NCI-H1436 (cell line): Measurements from ENCODE around the gene NUBP2.
"Not testable (repeated sequence)": the region's sequence is repeated elsewhere in the genome, so short reads cannot be mapped to it uniquely, and the experiment has no call there.

Experiments
- DNase-seq: peaks from one replicate; lab custom pipeline; 2025; lab: John Stamatoyannopoulos, UW

Gene NUBP2

DNA sequence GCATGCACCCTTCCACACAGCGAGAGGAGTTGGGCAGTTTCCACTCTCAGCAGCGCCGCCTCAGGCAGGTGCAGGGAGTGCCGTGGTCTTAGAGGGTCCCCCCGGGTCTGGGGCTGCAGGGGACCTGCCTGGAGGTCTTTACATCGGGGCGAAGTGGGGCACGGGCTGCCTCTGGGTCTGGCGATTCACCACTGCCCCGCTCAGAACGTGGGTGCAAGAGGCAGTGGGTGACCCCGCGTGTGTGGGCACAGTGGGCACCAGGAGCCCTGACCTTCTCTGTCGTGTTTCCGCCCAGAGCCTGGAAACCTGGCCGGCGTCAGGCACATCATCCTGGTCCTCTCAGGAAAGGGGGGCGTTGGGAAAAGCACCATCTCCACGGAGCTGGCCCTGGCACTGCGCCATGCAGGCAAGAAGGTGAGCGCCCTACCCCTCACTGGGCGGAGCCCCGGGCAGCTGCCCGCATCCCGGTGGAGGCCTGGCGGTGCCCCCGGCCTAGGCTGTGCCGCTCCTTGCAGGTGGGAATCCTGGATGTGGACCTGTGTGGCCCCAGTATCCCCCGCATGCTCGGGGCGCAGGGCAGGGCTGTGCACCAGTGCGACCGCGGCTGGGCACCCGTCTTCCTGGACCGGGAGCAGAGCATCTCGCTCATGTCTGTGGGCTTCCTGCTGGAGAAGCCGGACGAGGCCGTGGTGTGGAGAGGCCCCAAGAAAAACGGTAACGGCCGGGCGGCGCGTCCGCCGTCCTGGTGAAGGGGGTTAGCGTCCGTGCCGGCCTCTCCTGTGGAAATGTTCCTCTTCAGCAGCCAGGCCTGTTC lies 3.7 kb downstream of the NUBP2 start:
- no peak for DNase-seq

DNA sequence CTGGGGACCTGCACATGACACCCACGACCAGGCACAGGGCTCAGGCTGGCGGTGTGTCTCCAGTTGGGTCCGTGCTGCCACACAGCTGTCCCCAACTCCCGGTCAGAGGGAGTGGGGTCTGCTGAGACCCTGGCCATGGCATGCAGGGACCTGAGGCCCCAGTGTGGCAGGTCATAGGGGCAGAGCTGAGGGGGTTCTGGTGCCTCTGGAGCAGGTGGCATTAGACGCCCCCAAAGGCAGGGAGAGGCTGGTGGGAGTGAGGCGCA lies 4.2 kb downstream of the NUBP2 start:
- DNase-seq: no peak

DNA sequence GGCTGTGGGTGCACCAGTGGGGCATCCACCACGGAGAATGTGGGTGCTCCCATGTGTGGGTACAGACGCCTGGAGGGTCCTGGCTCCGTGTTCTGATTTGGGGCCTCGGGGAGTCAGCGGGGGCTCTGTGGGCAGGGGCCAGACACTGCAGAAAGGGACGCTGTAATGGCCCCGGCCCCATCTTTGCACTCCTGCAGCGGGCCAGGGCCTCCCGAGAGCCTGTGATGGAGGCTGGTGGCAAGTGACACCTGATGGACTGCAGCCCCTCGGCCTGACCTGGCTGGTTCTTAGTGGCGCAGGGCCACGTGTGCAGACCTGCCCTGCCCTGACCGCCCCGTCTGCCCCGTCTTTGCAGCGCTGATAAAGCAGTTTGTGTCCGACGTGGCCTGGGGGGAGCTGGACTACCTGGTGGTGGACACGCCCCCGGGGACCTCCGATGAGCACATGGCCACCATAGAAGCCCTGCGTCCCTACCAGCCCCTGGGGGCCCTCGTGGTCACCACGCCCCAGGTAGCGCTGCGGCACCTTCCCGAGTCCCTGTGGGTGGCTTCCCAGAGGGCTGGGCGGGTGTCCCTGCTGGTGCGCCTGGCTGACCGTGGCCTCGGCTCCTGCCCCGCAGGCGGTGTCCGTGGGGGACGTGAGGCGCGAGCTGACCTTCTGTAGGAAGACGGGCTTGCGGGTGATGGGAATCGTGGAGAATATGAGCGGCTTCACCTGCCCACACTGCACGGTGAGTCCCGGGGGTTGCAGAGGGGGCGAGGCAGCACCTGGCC lies 4.7 kb downstream of the NUBP2 start:
- no peak for DNase-seq

DNA sequence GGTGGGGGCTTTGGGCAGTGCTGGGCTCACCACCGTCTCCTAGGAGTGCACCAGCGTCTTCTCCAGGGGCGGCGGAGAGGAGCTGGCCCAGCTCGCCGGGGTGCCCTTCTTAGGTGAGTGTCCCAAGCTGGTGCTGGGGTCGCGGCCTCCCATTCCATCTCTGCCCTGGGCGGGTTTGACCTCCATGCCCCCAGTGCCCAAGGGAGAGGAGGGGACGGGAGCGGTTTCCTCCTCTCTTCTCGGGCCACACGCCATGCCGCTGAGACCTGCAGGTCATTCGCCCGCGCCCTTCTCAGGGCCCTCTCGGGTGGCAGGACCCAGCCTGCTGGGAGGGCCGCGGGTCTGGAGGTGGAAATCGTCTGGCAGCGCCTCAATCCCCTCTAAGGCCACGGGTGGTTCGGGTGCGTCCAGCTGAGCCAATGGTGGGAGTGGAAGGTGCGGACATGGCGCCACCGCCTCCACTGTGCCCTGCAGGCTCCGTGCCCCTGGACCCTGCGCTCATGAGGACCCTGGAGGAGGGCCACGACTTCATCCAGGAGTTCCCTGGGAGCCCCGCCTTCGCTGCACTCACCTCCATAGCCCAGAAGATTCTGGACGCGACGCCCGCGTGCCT lies 5.4 kb downstream of the NUBP2 start:
- DNase-seq: no peak

DNA sequence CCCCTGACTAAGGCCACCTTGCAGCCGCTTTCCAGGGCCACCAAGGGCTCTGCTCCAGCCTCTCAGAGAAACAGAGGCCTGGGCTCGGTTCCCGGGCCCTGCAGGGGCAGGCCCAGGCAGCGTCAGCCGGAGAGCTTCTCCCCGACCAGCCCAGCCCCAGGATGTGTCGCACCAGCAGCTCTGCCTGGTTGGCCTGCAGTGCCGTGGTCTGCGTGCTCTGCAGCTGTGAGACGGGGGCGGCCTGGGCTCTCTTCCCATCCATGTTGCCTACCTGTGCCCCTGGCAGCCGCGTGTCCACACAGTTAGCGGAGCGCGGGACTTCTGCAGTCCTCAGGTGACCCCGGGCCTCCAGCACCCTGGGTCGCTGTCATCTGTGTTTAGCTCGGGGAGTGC lies 5.9 kb downstream of the NUBP2 start:
- no peak for DNase-seq

DNA sequence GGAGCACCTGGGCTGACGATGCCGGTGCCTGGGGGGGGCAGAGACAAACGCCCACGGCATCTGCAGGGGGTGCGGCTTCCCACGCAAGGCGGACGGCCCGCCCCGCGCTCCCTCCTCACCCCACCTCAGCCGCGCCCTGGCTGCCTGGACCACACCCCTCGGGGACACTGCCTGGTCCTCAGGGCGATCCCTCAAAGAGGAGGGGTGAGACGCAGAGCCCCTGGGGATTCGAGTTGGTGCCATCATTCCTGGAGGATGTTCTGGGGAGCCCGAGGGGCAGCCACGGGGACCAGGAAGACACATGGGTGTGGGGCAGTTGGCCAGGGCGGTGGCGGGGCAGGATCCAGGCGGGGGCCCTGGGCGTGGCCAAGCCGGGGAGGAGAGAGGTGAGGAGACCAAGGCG lies 6.9 kb downstream of the NUBP2 start:
- DNase-seq: no peak

DNA sequence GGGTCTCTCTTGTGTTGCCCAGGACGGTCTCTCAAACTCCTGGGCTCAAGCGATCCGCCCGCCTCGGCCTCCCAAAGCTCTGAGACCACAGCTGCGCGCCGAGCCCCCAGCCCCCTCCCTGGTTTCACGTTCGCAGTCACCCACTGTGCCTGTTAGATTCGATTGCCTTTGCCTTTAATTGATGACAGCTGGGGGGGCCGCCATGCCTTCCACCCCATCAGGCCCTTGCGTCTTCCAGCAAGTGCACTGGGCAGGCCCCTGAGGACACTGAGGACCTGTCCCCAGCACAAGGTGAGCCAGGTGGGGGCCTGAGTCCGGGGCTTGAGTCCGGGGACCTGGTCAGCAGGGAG lies 7.5 kb downstream of the NUBP2 start:
- no peak for DNase-seq

DNA sequence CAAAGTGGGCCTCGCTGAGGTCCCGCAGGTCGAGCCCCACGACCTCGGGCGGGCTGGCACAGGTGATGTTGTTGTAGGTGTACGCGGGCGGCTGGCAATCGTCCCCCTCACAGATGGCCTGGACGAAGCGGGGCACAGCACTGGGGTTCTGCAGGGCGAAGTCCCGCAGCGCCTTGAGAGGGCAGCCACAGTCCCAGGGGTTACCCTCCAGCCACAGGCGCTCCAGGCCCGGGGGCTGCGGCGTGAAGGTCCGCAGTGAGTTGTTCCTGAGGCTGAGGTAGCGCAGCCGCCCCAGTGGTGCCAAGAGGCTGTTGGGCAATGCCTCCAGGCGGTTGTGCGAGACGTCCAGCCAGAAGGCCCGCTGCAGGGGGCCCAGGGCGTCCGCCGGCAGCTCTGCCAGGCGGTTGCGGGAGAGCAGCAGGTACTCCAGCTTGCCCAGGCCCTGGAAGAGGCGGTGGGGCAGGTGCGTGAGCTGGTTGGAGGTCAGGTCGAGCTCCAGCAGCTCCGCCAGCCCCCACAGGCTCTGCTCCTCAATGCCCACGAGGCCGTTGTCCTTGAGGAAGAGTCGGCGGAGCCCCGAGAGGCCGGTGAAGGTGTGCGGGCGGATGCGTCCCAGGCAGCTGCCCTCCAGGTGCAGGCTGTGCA lies 8.0 kb downstream of the NUBP2 start:
- DNase-seq: no peak

DNA sequence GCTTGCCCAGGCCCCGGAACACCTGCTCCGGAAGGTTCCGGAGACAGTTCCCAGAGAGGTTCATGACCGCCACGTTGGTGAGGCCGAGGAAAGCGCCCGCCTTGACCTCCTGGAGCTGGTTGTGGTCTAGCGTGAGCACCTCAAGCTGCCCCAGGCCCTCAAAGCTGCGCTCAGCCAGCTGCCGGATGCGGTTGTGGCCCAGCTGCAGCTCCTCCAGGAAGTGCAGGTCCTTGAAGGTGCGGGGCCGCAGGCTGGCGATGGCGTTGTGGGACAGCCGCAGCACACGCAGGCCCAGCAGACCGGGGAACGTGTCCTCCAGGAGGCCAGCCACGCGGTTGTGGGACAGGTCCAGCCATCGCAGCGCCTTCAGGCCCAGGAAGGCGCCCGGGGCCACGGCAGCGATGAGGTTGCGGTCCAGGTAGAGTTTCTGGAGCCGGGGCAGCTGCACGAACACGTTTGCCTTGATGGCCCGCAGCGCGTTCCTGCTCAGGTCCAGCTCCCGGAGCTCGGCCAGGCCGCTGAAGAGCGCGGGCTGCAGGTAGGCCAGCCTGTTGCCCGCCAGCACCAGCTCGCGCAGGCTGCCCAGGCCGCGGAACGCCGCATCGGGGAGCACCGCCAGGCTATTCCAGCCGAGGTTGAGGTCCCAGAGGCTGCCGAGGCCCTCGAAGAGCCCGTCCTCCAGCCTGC lies 8.6 kb downstream of the NUBP2 start:
- DNase-seq: no peak

DNA sequence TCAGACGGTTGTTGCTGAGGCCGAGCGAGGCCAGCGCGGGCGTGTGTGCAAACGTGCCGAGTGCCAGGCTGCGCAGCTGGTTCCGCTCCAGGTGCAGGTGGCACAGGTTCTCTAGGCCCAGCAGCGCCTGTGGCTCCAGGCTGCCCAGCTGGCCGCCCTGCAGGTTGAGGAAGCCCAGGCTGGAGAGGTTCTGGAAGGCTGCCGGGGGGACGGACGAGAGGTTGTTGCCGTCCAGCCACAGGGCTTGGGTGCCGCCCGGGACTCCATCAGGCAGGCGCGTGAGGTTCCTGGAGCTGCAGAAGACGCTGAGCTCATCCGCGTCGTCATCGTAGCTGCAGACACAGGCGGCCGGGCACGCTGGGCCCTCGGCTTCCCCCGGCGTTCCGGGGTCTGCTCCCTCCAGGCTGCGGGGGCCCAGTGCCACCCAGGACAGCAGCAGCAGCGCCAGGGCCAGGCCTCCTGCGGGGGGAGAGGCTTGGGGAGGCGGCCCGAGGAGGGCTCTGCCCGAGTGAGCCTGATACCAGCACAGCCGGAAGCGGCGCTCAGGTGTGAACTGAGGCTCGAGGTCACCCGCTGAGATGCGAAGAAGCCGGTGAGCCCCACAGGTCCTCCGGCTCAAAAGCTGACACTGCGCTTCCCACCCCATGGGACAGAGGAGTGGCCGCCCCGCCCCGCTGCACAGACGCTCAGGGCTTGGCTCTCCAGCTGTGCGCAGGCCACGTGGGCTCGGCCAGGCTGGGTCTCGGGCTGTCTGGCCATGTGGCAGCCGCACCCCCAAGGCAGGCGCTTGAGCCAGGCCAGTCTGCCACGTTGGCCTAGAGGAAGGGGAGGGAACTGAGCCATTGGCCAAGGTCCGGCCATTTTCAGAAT lies 9.4 kb downstream of the NUBP2 start:
- no peak for DNase-seq

DNA sequence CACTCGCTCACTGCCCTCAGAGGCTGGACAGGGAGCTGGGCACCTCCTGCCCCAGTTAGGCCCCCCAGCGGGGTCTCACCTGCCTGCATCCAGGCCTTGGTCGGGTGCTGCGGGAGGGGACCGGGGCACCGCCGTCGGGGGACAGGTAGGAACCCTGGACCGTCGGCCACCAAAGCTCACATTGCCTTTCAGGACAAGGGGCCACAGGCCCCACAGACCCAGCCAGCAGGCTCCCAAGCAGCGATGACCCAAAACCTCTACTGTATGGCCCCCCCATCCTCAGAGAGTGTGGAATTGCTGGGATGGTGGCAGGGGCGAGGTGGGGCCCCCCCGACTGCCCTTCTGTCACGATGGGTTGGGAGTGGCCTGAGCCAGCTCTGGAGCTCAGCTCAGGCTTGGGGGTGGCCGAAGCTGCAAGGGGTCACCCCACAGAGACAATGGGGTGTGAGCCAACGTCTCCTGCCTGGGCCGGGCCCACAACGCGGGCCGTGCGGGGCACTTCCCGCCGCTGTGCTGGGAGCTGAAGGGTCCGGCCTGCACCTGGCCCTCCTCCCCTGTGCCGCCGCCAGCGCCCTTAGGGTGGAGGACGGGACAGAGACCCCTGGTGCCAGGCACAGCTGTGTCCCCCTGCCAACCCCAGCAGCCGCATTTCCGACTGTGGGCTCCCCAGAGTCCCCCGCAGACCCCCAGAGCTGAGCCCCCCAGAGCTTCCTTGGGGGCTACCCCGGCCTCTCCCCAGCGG lies 10.2 kb downstream of the NUBP2 start:
- no peak for DNase-seq

DNA sequence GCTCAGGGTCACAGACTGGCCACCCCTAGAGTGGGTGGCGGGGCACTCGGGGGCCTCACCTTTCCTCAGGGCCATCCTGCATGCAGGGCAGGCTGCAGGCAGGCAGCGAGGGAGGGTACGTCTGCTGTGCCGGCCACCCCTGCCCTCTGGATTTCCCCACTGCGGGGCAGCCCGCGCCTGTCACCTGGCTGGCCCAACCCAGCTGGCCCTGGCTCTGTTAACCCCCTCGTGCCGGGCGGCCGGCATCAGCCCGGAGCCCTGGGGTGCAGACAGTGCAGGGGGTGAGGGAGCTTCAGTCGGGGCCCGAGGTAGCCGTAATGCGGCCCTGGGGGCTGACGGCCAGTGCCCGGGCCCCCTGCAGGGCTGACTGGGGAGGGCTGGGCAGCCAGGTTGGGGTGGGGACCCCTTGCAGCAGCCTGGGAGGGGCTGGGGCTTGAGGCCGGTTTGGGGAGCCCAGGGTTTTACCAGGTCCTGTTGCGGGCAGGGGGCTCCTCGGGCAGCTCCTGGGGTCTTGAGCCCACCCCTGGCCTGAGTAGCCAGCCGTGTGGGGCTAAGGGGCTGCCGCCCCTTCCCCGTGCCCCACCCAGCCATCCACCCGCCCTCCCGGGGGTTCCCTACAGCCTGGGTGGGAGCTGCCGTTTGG lies 10.9 kb downstream of the NUBP2 start, which contains the start of gene IGFALS:
IGFALS (minus strand) TSS at position 128 of the 643 bp plus-strand sequence; CDS start at position 75, 53 bp downstream.
- DNase-seq: no peak

DNA sequence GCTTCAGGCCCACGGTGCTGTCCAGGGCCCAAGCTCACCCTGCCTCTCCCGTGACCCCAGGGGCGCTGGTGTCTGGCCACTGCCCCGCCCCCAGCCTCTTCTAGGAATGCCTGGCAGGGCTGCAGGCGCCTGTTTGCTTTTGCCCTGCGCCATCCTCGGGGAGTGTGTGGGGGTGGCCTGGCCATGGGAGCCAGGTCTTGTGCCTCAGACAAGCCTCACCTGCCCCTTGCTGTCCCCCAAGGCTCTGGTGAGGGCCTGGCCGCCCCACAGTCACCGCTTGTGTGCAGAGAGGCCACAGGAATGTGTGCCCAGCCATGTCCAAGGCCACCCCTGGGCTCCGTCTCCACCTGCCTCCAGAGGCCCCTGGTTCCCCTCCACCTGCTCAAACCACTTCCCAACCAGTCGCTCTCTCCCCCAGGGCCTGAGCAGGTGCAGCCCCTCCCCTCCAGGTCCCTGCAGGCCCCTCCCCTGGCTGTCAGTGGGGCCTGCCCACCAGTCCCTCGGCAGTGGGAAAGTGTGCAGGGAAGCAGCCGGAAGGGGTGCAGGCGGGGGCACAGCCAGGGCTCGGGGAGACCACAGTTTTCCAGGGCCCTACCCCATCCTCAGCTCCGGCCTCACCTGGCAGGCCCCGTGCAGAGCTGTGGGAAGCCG lies 11.6 kb downstream of the NUBP2 start:
- DNase-seq: no peak

DNA sequence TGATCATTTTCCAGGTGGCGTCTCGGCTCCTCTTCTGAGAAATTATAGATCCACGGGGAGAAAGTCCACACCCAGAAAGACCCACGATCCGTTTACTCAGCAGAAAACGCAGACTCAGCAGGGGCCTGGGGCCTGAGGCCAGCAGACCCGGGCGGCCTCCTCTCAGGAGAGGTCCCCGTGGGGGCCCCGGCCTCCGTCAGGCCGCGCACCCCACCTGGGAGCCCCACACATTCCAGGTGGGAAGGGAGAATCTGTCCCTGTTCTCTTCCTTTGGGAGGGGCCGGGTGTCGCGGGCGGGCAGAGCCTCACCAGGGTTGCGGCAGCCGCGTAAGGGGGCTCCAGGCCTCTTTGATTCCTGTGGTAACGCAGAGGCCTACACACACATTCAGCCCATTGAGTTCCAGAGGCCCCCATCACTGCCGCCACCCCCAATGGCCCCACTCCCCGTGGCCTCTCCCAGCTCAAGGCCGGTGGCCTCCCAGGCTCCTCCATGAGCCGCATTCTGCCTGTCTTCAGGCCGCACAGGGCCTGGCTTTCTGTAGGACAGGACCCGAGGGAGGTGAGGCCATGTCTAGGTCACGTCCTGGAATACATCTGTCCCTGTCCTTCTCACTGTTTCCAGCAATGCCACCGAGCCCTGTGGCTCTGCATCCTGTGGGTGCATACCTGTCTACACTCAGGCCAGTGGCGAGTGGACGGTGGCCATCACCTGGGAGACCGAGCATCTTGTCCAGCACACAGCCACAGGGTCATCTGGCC lies 12.3 kb downstream of the NUBP2 start:
- no peak for DNase-seq

DNA sequence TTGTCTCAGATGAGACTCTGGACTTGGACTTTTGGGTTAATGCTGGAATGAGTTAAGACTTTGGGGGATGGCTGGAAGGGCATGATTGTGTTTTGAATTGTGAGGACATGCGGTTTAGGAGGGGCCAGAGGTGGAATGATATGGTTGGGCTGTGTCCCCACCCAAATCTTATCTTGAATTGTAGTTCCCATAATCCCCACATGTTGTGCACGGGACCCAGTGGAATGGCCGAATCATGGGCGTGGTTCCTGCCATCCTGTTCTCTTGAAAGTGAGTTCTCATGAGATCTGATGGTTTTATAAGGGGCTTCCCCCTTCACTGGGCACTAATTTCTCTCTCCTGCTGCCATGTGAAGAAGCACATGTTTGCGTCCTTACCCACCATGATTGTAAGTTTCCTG lies 16.5 kb downstream of the NUBP2 start:
- not testable (repeated sequence) for DNase-seq

DNA sequence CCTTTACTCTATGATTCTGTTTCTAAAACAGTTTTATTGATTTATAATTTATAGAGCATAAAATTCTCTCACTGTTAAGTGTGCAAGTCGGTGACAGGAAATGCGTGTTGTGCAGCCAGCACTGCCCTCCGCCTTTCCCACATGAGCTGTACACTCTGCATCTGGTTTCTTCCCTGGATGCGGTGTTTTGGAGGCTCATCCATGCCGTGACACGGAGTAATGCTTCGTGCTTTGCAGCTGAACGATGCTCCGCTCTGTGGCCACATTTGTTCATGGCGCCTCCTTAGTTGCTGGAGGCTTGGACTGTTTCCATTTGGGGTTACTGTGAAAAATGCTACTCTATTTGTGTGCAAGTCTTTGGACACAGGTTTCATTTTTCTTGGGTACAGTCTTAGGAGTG lies 17.9 kb downstream of the NUBP2 start:
- DNase-seq: no peak

DNA sequence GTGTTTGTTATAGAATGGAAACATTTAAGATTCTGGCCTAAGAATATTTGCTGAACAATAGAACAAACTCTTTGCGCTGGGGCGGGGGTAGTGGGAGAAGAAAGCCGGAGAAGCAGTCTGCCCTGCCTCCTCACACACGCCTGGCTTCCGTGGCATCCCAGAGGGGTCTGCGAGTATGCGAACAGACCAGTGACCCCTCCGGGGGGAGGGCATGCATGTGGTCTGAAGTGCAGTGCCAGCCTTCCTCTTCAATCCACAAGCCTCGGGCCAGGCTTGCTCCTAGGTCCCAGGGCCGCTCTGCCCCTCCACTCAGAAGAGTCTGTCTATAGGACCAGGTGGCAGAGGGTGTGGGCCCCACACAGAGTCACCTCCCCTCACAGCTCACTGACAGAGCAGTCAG lies 24.9 kb downstream of the NUBP2 start:
- no peak for DNase-seq

DNA sequence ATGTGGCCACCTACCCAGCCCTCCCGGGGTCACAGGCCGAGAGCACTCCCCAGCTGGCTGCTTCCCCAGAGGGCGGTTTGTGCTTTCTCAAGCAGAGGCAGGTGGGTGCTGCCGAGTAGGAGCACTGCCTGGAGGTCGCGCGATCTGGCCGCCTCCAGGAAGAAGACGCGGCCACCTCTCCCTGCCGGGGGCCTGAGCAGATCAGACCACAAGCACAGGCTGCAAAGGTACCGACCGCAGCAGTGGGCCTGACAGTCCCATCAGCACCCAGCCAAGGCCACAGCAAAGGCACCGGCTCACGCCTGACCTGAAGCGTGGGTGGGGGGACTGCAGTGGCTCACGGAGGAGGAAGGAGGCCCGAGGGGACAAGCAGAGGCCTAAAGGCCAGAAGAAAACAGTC lies 25.9 kb downstream of the NUBP2 start:
- DNase-seq: no peak
